Stimulated activated CD4-positive, alpha-beta T cell treated with anti-CD3 and anti-CD28 coated beads, Interleukin-4, amount 100 ng/mL, for 4 hours (primary cell): Measurements from ENCODE around the gene POMT1.

Experiments used
- DNase-seq, 2 experiments: peaks; one replicate each; pipeline ENCODE4 v3.0.0-alpha.2; 2020

The POMT1 gene

GRCh38 chr9:131559421-131560000 is 56.8 kb downstream of the POMT1 start:
- no peak for DNase-seq

DNA sequence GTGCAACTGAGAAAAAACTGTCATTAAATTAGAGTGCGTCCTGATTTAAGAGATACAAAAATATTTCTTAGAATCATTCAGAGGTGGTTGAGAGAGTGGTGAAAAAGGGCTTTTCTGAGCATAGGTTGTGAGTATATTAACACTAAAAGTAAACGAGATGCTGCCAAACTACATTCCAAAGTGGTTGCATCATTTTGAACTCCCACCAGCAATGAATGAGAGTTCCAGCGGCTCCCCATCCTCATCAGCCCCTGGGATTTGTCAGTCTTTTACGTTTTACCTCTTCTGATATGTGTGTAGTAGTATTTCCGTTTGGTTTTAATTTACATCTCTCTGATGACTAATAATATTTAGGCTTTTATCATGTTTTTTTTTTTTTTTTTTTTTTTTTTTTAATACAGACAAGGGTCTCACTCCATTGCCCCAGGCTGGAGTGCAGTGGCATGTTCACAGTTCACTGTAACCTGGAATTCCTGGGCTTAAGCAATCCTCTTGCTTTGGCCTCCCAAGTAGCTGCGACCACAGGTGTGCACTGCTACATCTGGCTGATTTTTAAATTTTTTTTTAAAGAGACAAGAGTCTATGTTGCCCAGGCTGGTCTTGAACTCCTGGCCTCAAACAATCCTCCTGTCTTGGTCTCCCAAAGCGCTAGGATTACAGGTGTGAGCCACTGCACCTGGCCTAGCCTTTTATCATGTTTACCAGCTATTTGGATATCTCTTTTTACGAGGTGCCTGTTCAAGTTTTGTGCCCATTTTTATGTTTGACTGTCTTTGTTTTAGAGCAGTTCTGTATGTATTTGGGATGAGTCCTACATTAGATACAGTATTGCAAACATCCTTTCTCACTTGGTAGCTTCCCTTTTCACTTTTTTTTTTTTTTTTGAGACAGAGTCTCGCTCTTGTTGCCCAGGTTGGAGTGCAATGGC is 59.6 kb downstream of the POMT1 start:
- no peak for DNase-seq

DNA sequence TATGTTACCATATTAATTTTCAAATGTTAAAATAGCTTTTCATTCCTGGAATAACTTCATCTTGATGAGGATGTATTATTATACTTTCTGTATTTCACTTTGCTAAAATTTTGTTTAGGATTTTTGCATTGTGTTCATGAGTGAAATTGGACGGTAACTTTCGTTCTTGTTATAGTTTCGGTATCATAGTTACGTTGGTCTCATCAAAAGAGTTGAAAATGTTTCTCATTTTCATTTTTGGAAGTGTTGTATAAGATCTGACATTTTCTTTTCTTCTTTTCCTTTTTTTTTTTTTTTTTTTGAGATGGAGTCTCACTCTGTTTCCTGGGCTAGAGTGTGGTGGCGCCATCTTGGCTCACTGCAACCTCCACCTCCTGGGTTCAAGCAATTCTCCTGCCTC is 62.7 kb downstream of the POMT1 start:
- no peak for DNase-seq

DNA sequence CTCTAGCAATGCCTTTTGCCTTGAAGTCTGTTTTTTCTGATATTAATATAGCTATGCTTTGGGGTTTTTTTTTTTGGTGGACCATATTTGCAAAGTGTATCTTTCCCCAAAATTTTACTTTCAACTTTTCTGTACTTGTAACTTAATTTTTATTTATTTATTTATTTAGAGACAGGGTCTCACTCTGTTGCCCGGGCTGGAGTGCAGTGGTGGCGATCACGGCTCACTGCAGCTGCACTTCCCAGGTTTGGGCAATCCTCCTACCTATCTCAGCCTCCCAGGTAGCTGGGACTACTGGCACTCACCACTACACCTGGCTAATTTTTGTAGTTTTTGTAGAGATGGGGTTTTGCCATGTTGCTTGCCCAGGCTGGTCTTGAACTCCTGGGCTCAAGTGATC is 63.4 kb downstream of the POMT1 start:
- no peak for DNase-seq

GRCh38 chr9:131567910-131568309 is 65.2 kb downstream of the POMT1 start:
- DNase-seq: no peak
